Amygdala (tissue), 56 donors: ENCODE measurements around the gene TRPV5.

Experiments
- DNase-seq, 56 donors: peaks; one replicate each; lab custom pipeline; 2025; lab: John Stamatoyannopoulos, UW

The TRPV5 gene

DNA sequence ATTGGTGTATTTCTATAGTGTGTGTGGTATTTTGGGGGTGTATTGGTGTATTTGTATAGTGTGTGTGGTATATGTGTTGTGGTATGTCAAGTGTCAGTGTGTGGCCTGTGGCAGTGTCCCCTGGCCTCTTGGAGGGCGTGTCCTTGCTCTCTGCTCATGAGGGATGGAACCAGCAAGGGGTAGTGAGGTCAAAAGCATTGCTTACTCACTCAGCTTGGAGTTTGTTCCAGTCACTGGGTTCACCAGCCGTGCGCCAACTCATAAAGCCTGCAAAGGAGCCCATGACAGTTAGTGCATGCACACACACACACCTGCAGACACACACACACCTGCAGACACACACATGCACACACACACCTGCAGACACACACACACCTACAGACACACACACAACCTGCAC is 43.7 kb downstream of the TRPV5 start:
- no peak for DNase-seq

DNA sequence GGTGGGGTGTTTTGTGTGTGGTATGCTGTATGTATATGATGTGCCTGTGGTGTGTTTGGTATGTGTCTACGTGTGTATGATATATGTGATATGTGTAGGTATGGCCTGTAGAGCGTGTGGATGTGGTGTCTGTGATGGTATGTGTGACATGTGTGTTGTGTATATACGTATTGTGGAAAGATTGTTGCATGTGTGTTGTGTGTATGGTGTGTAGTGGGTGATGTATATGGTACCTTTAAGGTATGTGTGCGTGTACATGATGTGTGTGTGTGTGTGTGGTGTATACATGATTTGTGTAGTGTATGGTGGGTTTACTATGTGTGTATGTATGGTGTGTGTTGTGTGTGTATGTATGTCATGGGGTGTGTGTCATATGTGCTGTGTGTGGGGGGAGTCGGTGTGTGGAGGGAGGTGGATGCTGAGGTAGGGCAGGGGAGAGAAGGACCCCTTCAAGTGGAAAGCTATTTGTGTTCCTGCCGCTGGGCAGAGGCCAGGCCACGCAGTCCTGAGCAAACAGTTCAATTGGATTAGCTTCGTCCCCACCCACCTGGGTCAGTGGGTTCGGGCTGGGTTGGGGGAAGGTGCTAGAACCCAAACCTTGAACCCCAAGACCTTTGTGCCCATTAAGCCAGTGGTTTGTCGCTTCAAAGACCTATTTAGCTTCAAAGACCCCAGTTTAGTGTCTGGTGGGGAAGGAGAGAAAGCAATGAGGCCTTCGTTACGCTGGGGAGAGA is 46.1 kb downstream of the TRPV5 start:
- no peak for DNase-seq

DNA sequence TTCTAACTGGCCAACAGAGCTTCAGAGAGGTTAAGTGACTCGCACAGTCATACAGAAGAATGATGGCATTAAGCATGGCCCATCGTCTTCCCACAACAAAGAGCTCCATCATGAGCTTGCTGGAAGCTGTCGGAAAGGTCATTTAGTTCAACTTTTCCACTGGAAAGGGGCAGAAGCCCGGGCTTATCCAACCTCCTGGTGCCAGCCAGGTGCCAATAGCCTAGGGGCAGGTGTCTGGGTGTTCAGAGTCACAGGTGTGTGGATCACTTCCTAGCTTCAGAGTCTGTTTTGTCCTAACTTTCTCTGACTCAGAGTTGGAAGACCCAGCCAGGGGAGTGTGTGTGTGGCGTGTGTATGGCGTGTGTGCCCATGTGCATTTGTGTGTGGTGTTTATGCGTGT is 46.7 kb downstream of the TRPV5 start:
- no peak for DNase-seq

DNA sequence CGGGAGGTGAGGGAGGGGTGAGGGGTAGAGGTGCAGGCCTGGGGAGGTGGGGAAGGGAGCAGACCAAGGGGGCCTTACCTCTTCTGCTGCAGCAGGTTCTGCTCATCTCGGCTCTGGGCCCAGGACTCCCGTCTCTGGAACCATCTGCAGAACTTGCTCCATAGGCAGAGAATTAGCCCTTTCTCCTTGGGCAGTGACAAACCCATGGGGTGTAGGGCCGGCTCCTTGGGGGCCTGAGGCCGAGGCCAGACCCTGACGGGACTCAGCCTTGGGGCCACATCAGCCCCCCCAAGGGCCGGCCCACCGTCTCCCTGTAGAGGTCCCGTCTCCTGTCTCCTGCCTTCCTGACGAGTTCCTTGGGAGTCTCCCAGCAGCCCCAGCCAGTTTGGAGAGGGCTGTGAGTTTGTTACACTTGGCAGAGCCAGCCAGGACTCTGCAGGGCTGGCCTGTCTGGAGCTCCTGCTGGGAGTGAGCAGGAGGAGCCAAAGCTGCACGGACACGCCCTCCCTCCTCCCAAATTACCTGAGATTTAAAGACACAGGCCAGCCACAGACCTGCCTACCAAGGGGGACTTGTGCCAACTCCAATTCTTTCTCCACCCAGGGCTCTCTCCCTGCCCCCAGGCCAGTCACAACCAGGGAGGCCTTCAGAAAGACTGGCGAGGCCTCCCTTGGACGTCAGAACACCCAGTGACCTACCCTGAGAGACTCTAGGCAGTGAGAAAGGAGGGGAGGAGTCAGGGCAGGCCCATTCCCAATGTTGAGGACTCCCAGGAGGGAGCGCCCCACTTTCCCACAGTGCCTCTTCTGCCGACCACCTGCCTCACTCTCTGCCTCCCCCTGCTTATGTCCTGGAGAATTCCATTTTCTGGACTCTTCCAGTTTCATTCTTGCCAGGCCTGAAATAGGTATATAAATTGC is 48.0 kb downstream of the TRPV5 start, which contains the start of gene TRPV6:
TRPV6 (minus strand) TSS at position 435 of the 920 bp plus-strand sequence.
- no peak for DNase-seq

DNA sequence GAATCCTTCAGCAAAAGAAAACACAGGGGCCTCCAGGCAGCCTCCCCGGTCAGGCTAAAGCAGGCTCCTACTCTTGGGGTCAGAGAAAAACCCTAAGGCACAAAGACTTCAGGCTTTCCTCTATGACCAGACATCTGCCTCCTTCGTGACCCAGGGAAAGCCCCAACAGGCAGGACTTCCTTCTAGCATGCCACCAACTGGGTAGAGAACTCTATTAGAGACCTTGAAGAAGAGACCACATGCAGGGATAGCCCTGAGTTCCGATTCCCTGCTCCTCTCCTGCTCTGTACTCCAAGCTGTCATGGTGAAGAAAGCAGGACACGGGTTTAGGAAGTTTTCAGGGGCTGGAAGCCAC is 49.3 kb downstream of the TRPV5 start:
- no peak for DNase-seq

DNA sequence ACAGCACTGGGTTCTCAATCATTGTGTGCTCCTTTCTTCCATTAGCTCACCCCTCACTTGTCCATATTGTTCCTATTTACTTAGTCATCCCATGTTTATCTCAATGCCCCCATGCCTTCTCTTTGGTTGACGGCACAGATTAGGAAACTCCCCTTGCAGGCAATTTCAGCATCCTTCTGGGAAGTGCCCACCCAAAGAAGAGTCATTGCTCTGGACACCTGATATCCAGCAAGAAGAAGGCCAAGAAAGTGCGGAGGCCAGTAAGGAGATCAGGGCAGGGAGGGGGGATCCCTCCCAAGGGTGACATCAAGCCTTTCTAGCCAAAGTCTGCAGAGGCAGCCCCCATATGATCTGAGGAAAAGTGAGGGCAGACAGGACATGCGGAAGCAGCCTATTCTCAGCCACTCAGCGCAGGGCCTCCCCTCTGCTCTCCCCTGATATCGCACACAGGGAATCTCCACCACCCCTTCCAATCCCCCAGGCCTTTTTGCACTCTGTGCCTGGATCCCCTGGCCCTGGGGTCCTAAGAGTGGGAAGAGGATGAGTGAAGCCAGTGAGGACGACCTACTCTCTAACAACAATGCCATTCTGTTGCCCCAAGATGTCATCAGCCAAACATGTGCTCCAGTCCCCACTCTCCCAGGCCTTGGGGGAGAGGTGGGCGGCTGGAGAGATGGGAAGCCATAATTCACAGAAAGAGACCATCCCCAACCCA is 49.8 kb downstream of the TRPV5 start:
- no peak for DNase-seq

- no peak for DNase-seq
These were observed 50.4 kb downstream of the TRPV5 start for GRCh38 chr7:142883145-142883544.

- DNase-seq, result no peak
These were observed 51.2 kb downstream of the TRPV5 start for GRCh38 chr7:142882338-142882678.

- DNase-seq, result no peak
These were observed 51.8 kb downstream of the TRPV5 start for GRCh38 chr7:142881586-142882337.

- DNase-seq, result no peak
These were observed 52.6 kb downstream of the TRPV5 start for GRCh38 chr7:142880876-142881505.

DNA sequence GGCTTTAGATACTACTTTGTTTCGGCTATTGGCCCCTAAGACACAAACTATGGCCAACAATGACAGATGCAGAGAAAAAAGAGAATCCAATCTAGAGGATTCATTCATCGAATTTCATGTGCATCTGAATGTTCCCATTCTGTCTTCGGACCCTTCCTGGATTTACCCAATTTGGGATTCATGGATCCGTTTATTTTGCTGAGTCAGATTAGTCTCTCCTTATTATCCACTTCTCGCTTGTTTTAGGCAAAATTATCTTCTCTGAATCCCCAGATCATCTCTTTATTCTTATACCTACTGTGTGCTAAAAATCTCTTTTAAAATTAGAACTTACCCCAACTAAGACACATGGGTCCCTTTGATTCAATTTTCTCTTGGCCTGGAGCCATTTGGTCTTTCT is 54.5 kb downstream of the TRPV5 start:
- no peak for DNase-seq

- no peak for DNase-seq
These were observed 55.2 kb downstream of the TRPV5 start for GRCh38 chr7:142878315-142878714.

GRCh38 chr7:142876991-142877910 is 56.3 kb downstream of the TRPV5 start:
- no peak for DNase-seq

DNA sequence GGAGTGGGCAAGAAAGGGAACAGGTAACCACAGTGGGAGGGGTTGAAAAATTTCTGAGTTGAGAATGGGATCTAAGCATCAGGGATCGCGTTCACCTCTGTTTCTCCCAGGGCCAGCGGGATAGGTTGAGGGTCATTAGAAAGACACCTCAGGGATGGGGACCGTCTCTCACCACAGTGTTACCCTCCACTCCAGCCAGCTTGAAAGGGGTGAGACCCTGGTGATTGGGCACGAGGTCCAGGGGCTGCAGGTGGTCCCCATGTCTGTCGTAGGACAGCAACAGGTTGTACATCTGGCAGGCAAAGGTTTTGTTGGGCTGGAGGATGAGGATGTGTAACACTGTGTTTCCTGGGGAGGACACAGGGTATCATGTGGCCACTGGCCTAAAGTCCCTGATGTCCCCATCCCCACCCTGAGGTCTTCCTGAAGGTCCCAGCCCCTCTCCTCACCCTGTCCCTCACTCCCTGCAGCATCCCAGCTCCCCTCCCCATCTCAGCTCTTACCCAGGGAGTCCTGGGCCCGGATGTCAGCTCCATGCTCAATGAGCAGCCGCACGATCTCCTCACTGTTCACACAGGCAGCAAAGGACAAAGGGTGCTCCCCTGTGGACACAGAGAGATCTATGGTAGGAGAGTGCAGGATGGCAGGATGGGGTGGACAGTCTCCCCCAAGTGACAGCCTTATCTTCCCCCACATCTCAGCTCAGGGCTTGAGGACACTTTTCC is 57.1 kb downstream of the TRPV5 start:
- DNase-seq, result no peak

DNA sequence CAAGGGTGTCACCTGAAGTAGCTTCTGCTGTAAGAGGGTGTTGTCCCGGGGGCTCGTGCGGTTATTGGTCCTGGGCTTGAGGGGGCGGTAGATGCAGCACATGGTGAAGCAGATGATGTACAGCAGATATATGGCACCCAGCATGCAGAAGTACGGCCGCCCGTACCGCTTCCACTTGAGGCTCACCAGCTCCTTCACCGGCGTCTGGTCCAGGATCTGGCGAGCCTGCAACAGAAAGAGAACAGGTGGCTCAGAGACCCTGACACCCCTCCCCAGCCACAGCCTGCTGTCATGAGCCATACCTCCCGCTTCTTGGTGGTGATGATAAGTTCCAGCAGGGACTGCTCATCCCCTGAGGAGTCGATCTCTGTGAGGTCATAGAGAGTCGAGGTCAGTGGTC is 58.1 kb downstream of the TRPV5 start:
- DNase-seq, result no peak

- no peak for DNase-seq
These were observed 58.7 kb downstream of the TRPV5 start for GRCh38 chr7:142874837-142875236.

DNA sequence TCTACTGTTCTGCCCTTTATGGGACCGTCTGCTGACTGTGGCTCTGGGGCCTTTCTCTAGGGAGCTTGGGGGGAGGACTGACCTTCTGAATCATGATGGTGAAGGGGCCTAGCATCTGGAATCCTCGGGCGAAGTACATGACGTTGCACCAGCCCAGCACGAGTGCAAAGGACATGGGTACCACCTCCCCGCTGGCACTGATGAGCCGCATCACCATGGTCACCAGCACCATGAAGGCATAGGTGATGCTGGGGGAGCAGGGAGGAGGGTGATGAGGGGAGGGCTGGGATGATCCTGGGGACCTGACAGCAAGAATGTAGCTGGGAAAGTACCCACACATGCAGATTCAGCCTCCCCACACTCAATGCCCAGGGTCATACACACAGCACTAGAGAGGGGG is 59.1 kb downstream of the TRPV5 start:
- DNase-seq, result no peak

GRCh38 chr7:142873871-142874270 is 59.7 kb downstream of the TRPV5 start:
- no peak for DNase-seq
